Measurements from ENCODE around the gene MTNR1B.
A peak's percentile ranks its signal among the peaks of the same experiment; 100 is the strongest.

Gene MTNR1B

DNA sequence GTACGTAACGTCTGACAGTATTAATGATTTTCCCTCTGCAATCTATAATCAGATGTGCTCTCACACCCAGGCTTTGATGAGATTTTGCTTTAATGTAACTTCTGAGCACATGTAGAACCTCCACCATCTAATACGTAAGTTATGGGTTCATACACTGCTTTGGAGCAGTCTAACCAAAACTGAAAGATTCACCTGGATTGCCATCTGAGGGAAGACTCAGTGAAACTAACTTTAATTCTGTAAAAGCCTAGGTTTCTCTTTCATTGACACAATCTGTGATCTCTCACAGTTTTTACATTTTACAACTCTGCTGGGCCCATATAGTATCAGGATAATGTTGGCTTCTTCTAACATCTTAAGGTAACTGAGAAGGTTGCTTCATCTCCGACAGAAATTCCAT lies 30.1 kb upstream of the MTNR1B start:
- CTCF ChIA-PET = interaction anchor here (1.0 to 1.5 kb wide), 2 partner anchors 8 to 12 kb away, joined by 3 read pairs; no protein-coding TSS in a partner anchor
- TF ChIP-seq, protein P1, sequence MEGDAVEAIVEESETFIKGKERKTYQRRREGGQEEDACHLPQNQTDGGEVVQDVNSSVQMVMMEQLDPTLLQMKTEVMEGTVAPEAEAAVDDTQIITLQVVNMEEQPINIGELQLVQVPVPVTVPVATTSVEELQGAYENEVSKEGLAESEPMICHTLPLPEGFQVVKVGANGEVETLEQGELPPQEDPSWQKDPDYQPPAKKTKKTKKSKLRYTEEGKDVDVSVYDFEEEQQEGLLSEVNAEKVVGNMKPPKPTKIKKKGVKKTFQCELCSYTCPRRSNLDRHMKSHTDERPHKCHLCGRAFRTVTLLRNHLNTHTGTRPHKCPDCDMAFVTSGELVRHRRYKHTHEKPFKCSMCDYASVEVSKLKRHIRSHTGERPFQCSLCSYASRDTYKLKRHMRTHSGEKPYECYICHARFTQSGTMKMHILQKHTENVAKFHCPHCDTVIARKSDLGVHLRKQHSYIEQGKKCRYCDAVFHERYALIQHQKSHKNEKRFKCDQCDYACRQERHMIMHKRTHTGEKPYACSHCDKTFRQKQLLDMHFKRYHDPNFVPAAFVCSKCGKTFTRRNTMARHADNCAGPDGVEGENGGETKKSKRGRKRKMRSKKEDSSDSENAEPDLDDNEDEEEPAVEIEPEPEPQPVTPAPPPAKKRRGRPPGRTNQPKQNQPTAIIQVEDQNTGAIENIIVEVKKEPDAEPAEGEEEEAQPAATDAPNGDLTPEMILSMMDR (IDR thresholded peaks at IDR 0.05; ENCODE audit: control extremely low read depth, extremely low read depth, low read depth, missing control alignments) = no peak
- POLR2A ChIA-PET = no interaction called here
- no peak for DNase-seq (ENCODE audit: extremely low spot score)

DNA sequence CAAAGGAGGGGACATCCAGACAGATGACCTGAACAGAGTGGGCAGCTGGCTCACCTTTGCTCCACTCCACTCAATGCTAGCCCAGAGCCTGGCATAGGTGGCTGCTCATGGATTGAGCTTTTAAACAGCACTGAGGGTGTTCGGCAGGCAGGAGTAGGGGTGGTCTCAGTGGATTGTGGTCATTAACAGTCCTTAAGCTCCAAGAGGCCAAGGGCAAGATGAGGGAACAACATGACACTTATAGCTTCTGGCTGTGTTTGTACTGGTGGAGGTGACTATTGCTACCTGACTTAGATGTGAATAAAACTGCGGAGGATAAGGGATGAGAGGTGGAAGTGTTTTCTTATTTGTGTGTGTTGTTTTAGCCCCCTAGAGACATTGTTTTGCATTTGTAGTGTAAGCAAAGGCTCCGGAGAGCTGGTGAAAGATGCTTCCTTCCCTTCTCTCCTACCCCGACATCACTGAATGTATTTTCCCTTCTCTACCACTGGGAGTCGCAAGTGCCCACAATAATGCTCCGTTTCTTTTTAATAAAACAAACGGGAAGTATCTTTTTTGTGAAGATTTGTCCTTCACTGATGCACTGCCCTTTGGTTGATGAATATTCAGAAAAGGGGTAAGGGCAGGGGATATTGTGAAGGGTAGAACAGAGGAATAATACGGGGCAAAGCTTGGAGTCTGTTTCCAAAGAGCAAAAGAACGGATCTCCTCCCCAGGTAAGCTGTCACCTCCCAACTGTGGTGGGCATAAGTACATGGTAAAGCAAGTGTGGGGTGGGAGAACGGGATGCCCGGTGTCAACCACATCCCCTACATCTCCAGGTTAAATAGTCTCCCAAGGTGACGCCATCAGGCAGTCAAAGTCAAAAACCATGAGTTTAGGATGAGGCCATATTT lies 27.5 kb upstream of the MTNR1B start:
- CTCF ChIA-PET = interaction anchor here (0.7 to 4.0 kb wide), 26 partner anchors 9 to 713 kb away, joined by 3 to 52 read pairs (median 4); no protein-coding TSS in a partner anchor
- TF ChIP-seq, protein P1 (IDR thresholded peaks at IDR 0.05; ENCODE audit: control extremely low read depth, extremely low read depth, low read depth, missing control alignments) = peak; percentile 57
- peak; percentile 56 for DNase-seq (ENCODE audit: extremely low spot score)
- POLR2A ChIA-PET = no interaction called here

DNA sequence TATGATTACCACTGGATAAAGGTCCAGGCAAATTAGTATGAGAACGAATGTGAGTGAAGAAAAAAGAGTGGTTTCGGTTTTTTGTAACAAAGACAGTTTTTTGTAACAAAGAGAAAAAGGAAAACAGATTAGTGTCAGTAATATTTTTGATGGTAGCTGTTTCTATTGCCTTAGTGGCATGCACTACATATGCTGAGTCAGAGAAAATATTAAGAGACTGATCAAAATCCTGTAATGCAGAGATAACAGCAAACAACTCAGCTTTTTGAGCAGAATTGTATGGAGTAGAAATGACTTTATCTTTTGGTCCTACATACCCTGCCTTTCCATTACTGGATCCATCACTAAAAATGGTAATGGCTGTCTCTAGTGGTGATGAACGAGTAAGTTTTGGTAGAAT lies 22.7 kb upstream of the MTNR1B start:
- ChIA-PET CTCF (interaction anchor here (1.3 kb wide), 1 partner anchor 8 kb away, joined by 3 read pairs; no protein-coding TSS in a partner anchor), POLR2A (no interaction called here)
- DNase-seq (ENCODE audit: extremely low spot score) = no peak
- TF ChIP-seq, protein P1 (IDR thresholded peaks at IDR 0.05; ENCODE audit: control extremely low read depth, extremely low read depth, low read depth, missing control alignments) = no peak

DNA sequence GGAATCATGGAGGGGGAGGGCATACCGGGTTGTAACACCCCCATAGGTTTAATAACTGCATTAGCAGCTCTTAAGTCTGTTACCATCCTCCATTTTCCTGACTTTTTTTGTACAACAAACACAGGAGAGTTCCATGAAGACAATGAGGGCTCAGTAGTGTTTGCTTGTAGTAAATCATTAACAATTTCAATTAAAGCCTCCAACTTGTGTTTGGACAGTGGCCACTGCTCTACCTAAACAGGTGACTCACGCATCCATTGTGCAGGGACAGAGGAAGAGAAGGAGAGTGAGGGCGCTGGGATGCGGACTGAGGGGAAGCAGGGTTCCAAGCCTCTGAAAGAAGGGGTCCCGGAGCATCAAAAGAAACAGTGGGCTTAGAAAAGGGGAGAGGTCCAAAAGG lies 21.3 kb upstream of the MTNR1B start:
- POLR2A ChIA-PET = no interaction called here
- DNase-seq (ENCODE audit: extremely low spot score) = no peak
- TF ChIP-seq, protein P1 (IDR thresholded peaks at IDR 0.05; ENCODE audit: control extremely low read depth, extremely low read depth, low read depth, missing control alignments) = no peak
- CTCF ChIA-PET = interaction anchor here (1.3 kb wide), 1 partner anchor 10 kb away, joined by 3 read pairs; no protein-coding TSS in a partner anchor

DNA sequence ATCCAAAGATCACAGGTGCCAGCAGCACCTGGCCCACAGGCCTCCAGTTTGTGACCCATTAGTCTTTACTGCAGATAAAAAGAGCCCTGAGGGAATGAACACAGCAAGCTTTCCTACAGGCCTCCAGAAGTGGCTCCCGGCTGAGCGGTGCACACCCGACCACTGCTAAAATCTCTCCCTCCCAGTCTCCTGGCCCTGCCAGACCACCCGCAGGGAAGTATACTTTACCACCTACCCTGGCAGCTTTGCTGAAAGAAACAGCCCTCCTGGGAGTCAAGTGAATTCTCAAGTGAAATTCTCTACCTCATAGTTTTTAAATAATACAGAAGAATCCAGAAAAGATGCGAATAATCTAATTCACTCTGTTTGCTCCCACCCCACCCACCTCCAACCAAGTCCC lies 15.4 kb upstream of the MTNR1B start:
- POLR2A ChIA-PET = no interaction called here
- CTCF ChIA-PET = interaction anchor here (2.8 kb wide), 1 partner anchor 12 kb away, joined by 17 read pairs; no protein-coding TSS in a partner anchor
- no peak for DNase-seq (ENCODE audit: extremely low spot score)
- TF ChIP-seq, protein P1 (IDR thresholded peaks at IDR 0.05; ENCODE audit: control extremely low read depth, extremely low read depth, low read depth, missing control alignments) = no peak

DNA sequence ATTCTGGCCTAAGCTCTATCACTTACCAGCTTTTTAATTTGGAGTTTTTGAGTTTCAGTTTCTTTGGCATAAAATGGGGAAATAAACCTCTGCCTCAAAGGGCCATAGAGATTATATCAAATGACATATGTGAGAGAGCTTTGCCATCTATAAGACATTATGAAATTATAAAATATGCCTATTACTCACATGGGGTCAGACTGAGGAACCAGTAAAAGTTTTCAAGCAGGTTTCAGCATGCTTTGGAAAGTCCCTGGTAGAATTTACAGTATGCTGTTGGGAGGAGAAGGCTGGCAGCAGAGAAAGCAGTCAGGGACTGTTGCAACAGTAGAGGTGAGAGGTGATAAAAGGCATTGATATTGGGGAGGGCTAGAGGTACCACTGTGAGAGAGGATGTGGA lies 13.6 kb upstream of the MTNR1B start:
- ChIA-PET POLR2A (no interaction called here), CTCF (interaction anchor here (1.5 to 2.7 kb wide), 2 partner anchors 9 to 14 kb away, joined by 7 to 11 read pairs; no protein-coding TSS in a partner anchor)
- TF ChIP-seq, protein P1 (IDR thresholded peaks at IDR 0.05; ENCODE audit: control extremely low read depth, extremely low read depth, low read depth, missing control alignments) = no peak
- DNase-seq (ENCODE audit: extremely low spot score) = no peak
